RPMI8226 (cell line): Measurements from ENCODE around the gene MLH3.
A peak's percentile ranks its signal among the peaks of the same experiment; 100 is the strongest.

ENCODE experiments used
- DNase-seq: peaks from one replicate; pipeline ENCODE4 v3.0.0-alpha.2; 2015

Gene MLH3

DNA sequence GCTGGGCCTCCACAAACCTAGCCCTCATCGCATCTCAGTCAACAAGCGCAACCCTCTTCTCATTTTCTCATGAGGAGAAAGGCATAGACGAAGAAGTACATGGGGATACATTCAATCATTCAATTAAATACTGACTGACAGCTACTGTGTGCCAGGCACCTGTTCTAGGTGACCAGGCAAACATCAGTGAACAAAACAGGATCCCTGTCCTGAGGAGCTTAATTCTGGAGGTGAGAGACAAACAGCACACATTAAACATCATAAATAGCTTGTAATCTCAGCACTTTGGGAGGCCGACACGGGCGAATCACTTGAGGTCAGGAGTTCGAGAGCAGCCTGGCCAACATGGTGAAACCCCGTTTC lies 12.9 kb upstream of the MLH3 start:
- DNase-seq = no peak

- peak; percentile 87 for DNase-seq
Measured at GRCh38 chr14:75063491-75064204, 12.4 kb upstream of the MLH3 start, which contains the start of gene ACYP1. ACYP1 (minus strand) TSS chr14:75064024; CDS start chr14:75063553, 471 bp downstream.

DNA sequence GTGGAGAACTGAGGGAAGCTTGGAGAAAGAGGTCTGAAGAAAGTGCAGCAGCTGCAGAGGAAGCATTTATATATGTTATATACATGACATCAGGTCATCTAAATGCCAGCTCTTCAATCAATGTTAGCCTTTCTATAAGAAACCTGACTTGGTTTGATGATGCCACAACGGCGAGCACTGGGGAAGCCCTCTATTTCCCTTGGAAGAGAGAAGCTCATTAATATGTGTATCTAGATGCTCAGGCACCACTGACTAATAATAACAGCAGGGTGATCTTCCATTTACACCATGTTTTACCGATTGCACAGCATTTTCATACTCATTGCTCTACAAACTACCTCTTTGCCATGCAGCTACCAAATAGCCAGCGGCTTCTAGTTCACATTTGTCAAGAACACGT lies 11.7 kb upstream of the MLH3 start:
- no peak for DNase-seq

- no peak for DNase-seq
Measured at GRCh38 chr14:75060420-75060819, 9.2 kb upstream of the MLH3 start.

DNA sequence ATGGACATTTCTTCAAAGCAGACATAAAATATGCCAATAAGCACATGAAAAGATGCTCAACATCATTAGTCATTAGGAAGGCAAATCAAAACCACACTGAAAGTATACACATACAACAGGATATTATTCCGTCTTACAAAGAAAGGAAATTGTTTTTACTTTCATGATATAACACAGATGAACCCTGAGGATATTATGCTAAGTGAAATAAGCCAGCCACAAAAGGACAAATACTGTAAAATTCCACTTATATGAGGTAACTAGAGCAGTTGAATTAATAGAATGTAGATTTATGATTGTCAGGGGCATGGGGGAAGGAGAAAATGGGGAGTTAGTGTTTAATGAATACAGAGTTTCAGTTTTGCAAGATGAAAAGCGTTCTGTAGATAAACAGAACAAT lies 8.4 kb upstream of the MLH3 start:
- DNase-seq = no peak

GRCh38 chr14:75054421-75054820 lies 3.2 kb upstream of the MLH3 start:
- no peak for DNase-seq

DNA sequence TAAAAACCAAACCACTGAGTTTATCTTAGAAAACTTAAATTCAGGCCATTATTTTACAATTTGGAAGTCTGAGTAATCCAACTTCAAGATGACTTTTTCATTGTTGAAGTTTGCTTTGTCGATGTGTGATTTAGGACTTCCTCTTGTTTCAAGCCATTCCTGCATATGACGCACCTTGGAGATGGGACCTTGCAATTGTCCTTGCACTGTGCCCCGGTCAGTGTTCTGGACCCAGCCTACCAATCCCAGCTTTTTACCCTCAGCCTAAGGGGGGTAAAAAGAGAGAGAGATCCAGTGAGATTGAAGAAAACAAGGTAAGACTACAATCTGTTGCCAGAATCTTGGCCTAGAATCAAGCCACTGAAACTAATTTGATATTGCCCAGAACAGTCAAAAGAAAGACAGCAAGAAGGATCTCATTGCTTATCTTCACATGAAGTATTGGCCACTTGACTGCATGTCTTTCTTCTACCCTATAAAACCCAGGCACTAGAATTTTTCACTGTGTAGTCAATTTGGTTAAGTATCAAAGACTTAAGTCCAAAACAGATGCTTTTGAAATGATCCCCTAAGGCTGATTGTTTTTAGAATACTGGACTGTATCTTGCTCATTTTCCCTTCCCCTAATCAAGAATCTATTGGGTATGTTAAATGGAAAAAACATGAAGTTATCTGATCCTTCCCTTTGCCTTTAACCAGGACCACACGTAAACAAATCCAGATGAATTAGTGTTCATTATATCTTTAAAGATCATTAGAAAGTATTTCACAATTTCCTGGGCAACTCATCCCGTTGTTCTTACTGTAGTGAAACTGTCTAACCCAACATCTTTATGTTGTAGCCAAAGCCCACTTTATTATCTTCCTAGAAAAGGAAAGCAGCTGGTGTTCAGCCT lies 2.4 kb upstream of the MLH3 start:
- no peak for DNase-seq

DNA sequence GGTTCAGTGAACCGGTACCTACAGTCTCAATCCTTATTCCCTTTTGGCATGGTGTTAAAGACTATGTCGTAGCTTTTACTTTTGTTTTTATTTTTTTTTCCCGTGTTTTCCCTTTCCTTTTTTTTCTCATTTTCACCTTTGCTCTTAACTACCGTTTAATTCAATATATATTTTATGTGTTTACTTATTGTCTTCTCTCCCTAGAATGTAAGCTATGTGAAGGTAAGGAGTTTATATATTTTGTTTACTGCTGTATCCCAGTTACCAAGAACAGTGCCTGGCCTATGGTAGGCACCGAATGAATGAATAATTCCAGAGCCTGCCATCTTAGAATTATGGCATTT lies 261 bp upstream of the MLH3 start:
- no peak for DNase-seq

- DNase-seq = no peak
Measured at GRCh38 chr14:75049731-75050201, 1.5 kb downstream of the MLH3 start.

DNA sequence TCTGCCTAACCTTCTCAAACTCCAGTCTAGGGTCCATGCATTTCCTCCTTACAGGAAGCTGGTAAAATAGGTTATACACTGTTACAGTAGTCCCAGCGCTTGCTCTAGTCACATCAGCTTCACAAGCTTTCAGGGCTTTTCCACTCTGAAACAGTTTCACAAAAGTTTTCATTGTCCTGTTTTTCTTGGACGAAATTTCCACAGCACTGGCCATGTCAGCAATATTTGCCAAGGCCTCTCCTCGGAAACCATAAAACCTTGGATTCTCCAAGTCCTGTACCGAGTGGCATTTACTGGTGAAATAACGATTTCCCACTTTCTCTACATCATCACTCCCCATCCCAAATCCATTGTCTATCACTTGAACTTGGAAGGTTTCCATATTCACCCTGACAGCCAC lies 2.1 kb downstream of the MLH3 start:
- DNase-seq = no peak

DNA sequence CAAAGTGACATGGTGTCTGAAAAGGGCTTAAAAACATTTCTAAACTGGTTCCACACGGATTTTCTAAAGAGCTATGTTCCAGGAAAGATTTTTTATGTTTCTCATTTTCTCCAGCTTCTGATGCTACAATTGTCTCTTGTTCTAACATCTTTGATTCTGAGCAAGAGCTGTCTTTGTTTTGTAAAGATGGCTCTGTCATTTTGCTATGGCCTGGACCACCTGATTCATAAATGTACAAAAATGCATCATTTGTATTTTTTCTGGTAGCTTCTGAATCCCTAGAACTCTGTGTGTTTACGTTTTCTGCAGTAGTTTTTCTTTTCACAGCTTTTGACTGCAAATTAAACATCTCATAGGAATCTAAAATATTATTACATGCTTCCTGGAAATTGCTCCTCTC lies 3.2 kb downstream of the MLH3 start:
- no peak for DNase-seq

- no peak for DNase-seq
Measured at GRCh38 chr14:75047506-75047905, 3.8 kb downstream of the MLH3 start.

DNA sequence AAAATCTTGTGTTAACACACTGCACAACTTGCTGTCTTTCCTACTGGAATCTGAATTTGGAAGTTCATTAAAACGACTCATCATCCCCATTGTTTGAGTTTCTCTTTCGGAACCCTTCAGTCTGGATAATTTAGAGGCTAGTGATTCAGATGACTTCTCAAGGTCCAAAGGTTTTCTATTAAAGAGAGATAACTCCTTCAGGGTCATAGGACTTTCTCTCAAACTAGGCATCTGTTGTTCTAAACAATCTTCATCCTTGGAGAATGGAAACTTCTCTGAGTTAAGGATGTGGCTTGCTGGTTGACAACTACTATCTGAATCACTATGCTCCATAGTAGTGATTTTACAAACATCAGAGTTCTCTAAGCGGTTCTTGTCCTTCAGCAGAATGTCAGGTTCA lies 4.4 kb downstream of the MLH3 start:
- no peak for DNase-seq

- DNase-seq = no peak
Measured at GRCh38 chr14:75046275-75046674, 5.0 kb downstream of the MLH3 start.

DNA sequence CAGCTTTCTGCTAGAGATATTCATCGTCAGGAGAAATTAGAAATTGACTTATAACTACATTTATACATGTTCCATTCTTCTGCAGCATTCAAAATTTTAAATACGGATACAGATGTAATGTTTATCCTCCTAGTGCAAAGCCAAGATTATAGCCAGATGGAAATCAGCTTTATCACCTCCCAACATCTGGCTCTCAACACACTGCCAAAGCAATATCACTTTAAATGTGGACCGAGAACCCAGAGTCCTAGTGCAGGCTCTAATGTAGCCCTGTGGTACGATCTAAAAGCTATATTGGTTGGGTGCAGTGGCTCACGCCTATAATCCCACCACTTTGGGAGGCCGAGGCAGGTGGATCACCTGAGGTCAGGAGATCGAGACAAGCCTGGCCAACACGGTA lies 6.5 kb downstream of the MLH3 start:
- no peak for DNase-seq

DNA sequence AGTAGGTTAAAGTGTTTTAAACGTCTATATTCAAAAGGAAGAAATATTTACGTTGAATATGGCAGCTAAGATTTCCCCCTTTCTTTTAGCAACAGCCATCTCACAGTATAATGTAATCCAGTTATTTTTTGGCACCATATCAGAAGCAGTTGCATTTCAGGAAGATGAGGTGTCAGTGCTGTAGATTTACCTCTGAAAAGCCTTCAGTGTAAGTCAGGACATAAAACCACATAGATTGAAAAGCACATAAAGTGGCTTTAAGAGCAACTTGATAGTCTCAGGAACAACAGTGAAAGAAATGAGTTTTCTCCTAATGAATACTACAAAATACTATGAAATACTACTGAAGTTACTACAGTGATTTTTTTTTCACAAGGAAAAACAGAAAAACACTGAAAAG lies 6.9 kb downstream of the MLH3 start:
- DNase-seq = no peak

- no peak for DNase-seq
Measured at GRCh38 chr14:75042035-75042434, 9.2 kb downstream of the MLH3 start.

DNA sequence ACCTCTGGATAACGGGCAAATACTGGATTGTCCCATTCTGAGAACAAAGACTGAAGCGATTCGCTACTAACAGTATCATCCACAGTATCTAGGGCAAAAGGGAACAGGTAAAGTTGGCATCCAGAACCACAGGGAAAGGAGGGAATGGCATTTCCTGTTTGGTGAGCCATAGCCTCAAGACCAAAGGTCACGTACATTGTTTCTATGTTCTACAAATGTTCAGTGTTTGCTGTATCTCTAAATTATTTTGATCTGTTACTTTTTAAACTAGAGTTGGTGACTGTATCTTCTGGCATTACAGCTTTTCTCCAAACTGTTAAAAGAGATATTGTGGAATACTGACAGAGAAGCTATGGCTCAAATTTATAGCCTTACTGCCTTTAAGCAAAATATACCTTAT lies 9.7 kb downstream of the MLH3 start:
- no peak for DNase-seq

- no peak for DNase-seq
Measured at GRCh38 chr14:75040959-75041358, 10.3 kb downstream of the MLH3 start.

GRCh38 chr14:75040507-75040906 lies 10.8 kb downstream of the MLH3 start:
- no peak for DNase-seq

- no peak for DNase-seq
Measured at GRCh38 chr14:75032939-75033338, 18.3 kb downstream of the MLH3 start.

DNA sequence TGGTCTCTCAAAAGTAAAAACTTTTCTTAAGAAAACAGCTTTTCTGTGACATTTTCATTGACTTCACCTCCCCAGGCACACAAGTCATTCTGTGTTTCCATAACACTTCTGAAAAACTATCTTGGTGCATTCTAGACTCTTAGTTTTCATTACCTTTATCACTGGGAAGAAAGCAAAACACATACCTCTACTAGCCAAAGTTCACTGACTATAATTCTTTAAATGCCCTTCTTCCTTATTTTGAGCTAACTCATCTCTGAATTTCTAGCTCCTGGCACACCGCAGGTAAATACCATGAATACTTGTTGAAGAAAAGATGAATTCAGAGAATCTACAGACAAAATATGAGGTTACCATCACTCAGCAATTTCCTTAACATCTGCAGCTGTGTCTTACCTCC lies 21.1 kb downstream of the MLH3 start:
- DNase-seq = no peak

DNA sequence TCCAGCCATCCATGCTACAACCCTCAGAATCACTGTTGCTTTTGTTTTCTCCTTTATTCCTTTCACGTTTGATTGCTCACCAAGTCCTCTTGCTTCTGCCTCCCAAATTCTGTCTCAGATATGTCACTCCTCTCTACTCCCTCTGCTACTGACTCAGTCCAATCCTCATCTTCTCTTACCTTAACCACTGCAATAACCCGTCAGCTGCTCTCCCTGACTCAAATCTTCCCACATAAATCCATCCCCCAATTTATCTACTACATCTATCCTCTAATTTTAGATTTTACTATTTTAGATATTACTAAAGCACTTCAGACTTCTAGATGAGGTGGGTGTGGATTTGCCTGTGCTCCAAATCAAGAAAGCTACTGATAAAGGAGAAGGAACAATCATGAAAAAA lies 25.4 kb downstream of the MLH3 start:
- no peak for DNase-seq

- no peak for DNase-seq
Measured at GRCh38 chr14:75025082-75025481, 26.2 kb downstream of the MLH3 start.
